Hepatocyte (in vitro differentiated cells): ENCODE measurements around the gene GALNT13.

ENCODE experiments used
- EZH2 ChIP-seq: fragments of 200-600 bp; sonication (generic); IDR thresholded peaks from 2 replicates; pipeline ENCODE4 v1.6.1; 2016; ENCODE audit warnings: antibody characterized with exemption, mild to moderate bottlenecking, borderline replicate concordance
- EZH2phosphoT487 ChIP-seq: fragments of 200-600 bp; sonication (generic); IDR thresholded peaks from one replicate; pipeline ENCODE4 v1.6.1; 2018; ENCODE audit warnings: antibody characterized with exemption, mild to moderate bottlenecking, low read depth, moderate library complexity; ENCODE audit not compliant: unreplicated experiment, severe bottlenecking
- TF ChIP-seq, protein P1 (sequence below): fragments of 200-600 bp; sonication (generic); IDR thresholded peaks from 2 replicates; pipeline ENCODE4 v1.5.1; 2016; ENCODE audit warnings: antibody characterized with exemption, mild to moderate bottlenecking; ENCODE audit not compliant: poor library complexity

DNA sequence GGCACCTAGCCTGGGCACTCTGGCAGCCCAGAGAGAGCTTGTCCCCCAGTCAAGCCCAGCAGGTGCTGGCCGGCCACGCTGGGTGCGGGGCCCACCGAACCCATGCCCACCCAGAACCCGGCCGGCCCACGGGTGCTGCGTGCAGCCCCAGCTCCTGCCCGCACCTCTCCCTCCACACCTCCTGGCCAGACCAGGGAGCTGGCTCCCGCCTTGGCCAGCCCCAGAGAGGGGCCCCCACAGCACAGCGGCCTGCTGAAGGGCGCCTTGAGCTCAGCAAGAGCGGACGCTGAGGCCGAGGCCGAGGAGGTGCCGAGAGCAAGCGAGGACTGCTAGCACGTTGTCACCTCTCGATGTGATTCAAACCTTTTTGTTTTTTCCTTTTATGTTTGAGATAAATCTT, 419.8 kb downstream of the GALNT13 start:
- TF ChIP-seq, protein P1, sequence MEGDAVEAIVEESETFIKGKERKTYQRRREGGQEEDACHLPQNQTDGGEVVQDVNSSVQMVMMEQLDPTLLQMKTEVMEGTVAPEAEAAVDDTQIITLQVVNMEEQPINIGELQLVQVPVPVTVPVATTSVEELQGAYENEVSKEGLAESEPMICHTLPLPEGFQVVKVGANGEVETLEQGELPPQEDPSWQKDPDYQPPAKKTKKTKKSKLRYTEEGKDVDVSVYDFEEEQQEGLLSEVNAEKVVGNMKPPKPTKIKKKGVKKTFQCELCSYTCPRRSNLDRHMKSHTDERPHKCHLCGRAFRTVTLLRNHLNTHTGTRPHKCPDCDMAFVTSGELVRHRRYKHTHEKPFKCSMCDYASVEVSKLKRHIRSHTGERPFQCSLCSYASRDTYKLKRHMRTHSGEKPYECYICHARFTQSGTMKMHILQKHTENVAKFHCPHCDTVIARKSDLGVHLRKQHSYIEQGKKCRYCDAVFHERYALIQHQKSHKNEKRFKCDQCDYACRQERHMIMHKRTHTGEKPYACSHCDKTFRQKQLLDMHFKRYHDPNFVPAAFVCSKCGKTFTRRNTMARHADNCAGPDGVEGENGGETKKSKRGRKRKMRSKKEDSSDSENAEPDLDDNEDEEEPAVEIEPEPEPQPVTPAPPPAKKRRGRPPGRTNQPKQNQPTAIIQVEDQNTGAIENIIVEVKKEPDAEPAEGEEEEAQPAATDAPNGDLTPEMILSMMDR: no peak
- TF ChIP-seq EZH2phosphoT487 (no peak), EZH2 (no peak)
